ENCODE results near the gene THG1L. TPM values are rescaled to one million over a fixed set of nuclear protein-coding genes. Genes with fewer than 3 reads are reported as not detected.
A peak's percentile ranks its signal among the peaks of the same experiment; 100 is the strongest.
"Not testable (repeated sequence)": the region's sequence is repeated elsewhere in the genome, so short reads cannot be mapped to it uniquely, and the experiment has no call there.

THG1L gene
- polyA plus RNA-seq, 2 donors, result 7.9 to 13.0 TPM

DNA sequence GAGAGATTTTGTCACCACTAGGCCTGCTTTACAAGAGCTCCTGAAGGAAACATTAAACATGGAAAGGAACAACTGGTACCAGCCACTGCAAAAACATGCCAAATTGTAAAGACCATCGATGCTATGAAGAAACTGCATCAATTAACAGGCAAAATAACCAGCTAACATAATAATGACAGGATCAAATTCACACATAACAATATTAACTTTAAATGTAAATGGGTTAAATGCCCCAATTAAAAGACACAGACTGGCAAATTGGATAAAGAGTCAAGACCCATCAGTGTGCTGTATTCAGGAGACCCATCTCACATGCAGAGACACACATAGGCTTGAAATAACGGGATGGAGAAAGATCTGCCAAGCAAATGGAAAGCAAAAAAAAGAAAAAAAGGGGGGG, 8.3 kb upstream of the THG1L start:
- H3K4me3 ChIP-seq (ENCODE audit: low read depth in 1 of 2, low read length in 2 of 2); H3K4me1 ChIP-seq (ENCODE audit: control insufficient read depth in 2 of 2, insufficient read depth in 2 of 2, low read length in 1 of 2); H3K27ac ChIP-seq (ENCODE audit: low read depth in 2 of 2, low read length in 1 of 2); H3K9me3 ChIP-seq (ENCODE audit: control insufficient read depth in 2 of 2, insufficient read depth in 1 of 2, low read depth in 1 of 2, low read length in 1 of 2); H3K36me3 ChIP-seq (ENCODE audit: control insufficient read depth in 2 of 2, insufficient read depth in 2 of 2, low read length in 1 of 2); H3K27me3 ChIP-seq (ENCODE audit: control insufficient read depth in 1 of 2, insufficient read depth in 2 of 2, low read length in 2 of 2): not testable (repeated sequence)
- 86 to 90% methylated on average over 2 of the region's 2 CpGs for WGBS, 2 donors

- not testable (repeated sequence) for H3K9me3 ChIP-seq (ENCODE audit: control insufficient read depth in 2 of 2, insufficient read depth in 1 of 2, low read depth in 1 of 2, low read length in 1 of 2); H3K36me3 ChIP-seq (ENCODE audit: control insufficient read depth in 2 of 2, insufficient read depth in 2 of 2, low read length in 1 of 2); H3K4me3 ChIP-seq (ENCODE audit: low read depth in 1 of 2, low read length in 2 of 2); H3K27ac ChIP-seq (ENCODE audit: low read depth in 2 of 2, low read length in 1 of 2); H3K27me3 ChIP-seq (ENCODE audit: control insufficient read depth in 1 of 2, insufficient read depth in 2 of 2, low read length in 2 of 2); H3K4me1 ChIP-seq (ENCODE audit: control insufficient read depth in 2 of 2, insufficient read depth in 2 of 2, low read length in 1 of 2)
- 93 to 96% methylated on average over 2 of the region's 2 CpGs for WGBS, 2 donors
Observed at GRCh38 chr5:157726607-157727006, 4.6 kb upstream of the THG1L start.

DNA sequence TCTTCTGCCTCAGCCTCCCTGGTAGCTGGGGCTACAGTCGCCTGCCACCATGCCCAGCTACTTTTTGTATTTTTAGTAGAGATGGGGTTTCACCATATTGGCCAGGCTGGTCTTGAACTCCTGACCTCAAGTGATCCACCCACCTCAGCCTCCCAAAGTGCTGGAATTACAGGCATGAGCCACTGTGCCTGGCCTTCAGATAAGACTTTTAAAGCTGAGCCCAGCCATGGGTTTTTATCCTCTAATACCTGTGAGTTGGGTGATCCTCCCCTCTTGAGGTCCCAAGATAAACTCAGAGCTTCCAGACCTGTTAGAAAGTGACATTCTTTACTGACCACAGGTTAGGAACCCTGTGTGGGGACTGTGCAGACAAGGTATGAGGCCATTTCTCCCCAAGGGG, 3.4 kb upstream of the THG1L start:
- not testable (repeated sequence) for H3K27me3 ChIP-seq (ENCODE audit: control insufficient read depth in 1 of 2, insufficient read depth in 2 of 2, low read length in 2 of 2); H3K4me3 ChIP-seq (ENCODE audit: low read depth in 1 of 2, low read length in 2 of 2); H3K9me3 ChIP-seq (ENCODE audit: control insufficient read depth in 2 of 2, insufficient read depth in 1 of 2, low read depth in 1 of 2, low read length in 1 of 2); H3K27ac ChIP-seq (ENCODE audit: low read depth in 2 of 2, low read length in 1 of 2); H3K36me3 ChIP-seq (ENCODE audit: control insufficient read depth in 2 of 2, insufficient read depth in 2 of 2, low read length in 1 of 2); H3K4me1 ChIP-seq (ENCODE audit: control insufficient read depth in 2 of 2, insufficient read depth in 2 of 2, low read length in 1 of 2)
- WGBS, 2 donors, result 90 to 100% methylated on average over 1 of the region's 1 CpG

GRCh38 chr5:157729858-157730257, 1.4 kb upstream of the THG1L start:
- Histone ChIP-seq H3K27ac (ENCODE audit: low read depth in 2 of 2, low read length in 1 of 2) (no peak overlapping the region), H3K4me1 (ENCODE audit: control insufficient read depth in 2 of 2, insufficient read depth in 2 of 2, low read length in 1 of 2) (no peaks in the 10 kb centered on the region), H3K4me3 (ENCODE audit: low read depth in 1 of 2, low read length in 2 of 2) (no peak overlapping the region), H3K9me3 (ENCODE audit: control insufficient read depth in 2 of 2, insufficient read depth in 1 of 2, low read depth in 1 of 2, low read length in 1 of 2) (no peaks in the 10 kb centered on the region), H3K36me3 (ENCODE audit: control insufficient read depth in 2 of 2, insufficient read depth in 2 of 2, low read length in 1 of 2) (peaks cover 0 to 3% of the 10 kb centered on the region in 2 donors), H3K27me3 (ENCODE audit: control insufficient read depth in 1 of 2, insufficient read depth in 2 of 2, low read length in 2 of 2) (no peaks in the 10 kb centered on the region)

DNA sequence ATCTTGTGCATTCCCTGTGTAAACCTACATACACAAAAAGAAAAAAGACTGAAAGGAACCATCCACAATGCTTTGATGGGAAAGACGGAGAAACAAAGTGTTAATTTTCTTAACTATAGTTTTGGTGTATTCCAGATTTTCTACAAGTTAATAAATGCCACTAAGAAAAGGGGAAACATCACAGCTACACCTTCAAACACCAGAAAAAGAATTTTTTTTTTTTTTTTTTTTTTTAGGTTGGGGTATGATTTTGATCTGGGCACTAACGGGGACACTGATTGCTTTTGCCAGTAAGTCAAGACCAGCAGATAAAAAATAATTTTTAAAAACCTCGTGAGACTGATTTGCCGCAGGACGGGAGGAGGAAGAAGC, 334 bp upstream of the THG1L start:
- Histone ChIP-seq H3K4me3 (ENCODE audit: low read depth in 1 of 2, low read length in 2 of 2) (peak overlapping the region; percentile 79 to 87), H3K27me3 (ENCODE audit: control insufficient read depth in 1 of 2, insufficient read depth in 2 of 2, low read length in 2 of 2) (no peaks in the 10 kb centered on the region), H3K36me3 (ENCODE audit: control insufficient read depth in 2 of 2, insufficient read depth in 2 of 2, low read length in 1 of 2) (peaks cover 0 to 5% of the 10 kb centered on the region in 2 donors), H3K9me3 (ENCODE audit: control insufficient read depth in 2 of 2, insufficient read depth in 1 of 2, low read depth in 1 of 2, low read length in 1 of 2) (no peaks in the 10 kb centered on the region), H3K4me1 (ENCODE audit: control insufficient read depth in 2 of 2, insufficient read depth in 2 of 2, low read length in 1 of 2) (no peaks in the 10 kb centered on the region), H3K27ac (ENCODE audit: low read depth in 2 of 2, low read length in 1 of 2) (peak overlapping the region; percentile 97 to 99)
- WGBS, 2 donors, result 18 to 19% methylated on average over 5 of the region's 5 CpGs

GRCh38 chr5:157732130-157732514, 902 bp downstream of the THG1L start:
- peak overlapping the region in 1 of 2 donors; percentile 87 for H3K4me3 ChIP-seq (ENCODE audit: low read depth in 1 of 2, low read length in 2 of 2)
- H3K27ac ChIP-seq (ENCODE audit: low read depth in 2 of 2, low read length in 1 of 2), result peak overlapping the region in 1 of 2 donors; percentile 99
- no peaks in the 10 kb centered on the region for H3K4me1 ChIP-seq (ENCODE audit: control insufficient read depth in 2 of 2, insufficient read depth in 2 of 2, low read length in 1 of 2)
- H3K9me3 ChIP-seq (ENCODE audit: control insufficient read depth in 2 of 2, insufficient read depth in 1 of 2, low read depth in 1 of 2, low read length in 1 of 2), result no peaks in the 10 kb centered on the region
- H3K36me3 ChIP-seq (ENCODE audit: control insufficient read depth in 2 of 2, insufficient read depth in 2 of 2, low read length in 1 of 2), result peaks cover 0 to 5% of the 10 kb centered on the region in 2 donors
- WGBS, 2 donors, result 92 to 95% methylated on average over 5 of the region's 5 CpGs
- no peaks in the 10 kb centered on the region for H3K27me3 ChIP-seq (ENCODE audit: control insufficient read depth in 1 of 2, insufficient read depth in 2 of 2, low read length in 2 of 2)

DNA sequence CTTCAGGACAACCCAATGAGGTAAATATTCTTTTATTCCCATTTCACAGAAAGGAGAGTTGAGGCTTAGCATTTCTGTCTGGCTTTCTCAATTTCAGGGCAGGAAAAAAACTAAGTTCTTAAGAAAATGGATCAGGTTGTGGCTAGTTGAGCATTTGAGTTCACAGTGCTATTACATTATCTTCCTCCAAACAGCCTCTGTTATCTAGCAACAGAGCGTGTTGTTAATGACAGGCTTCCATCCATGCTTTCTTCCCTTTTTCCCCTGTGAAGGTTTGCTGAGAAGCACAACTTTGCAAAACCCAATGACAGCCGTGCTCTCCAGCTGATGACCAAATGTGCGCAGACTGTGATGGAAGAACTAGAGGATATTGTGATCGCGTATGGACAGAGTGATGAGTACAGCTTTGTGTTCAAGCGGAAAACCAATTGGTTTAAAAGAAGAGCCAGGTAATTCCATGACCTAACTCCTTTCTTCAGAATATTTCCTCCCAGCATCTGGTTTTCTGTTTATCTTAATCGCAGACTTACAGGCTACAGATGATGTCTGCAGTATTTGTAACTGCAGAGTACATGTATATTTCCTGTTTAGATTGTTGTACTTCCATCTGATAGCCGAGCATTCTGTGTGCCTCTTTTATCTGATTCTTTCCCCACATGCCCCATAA, 1.5 kb downstream of the THG1L start:
- no peaks in the 10 kb centered on the region for H3K27me3 ChIP-seq (ENCODE audit: control insufficient read depth in 1 of 2, insufficient read depth in 2 of 2, low read length in 2 of 2)
- no peaks in the 10 kb centered on the region for H3K9me3 ChIP-seq (ENCODE audit: control insufficient read depth in 2 of 2, insufficient read depth in 1 of 2, low read depth in 1 of 2, low read length in 1 of 2)
- peaks cover 0 to 5% of the 10 kb centered on the region in 2 donors for H3K36me3 ChIP-seq (ENCODE audit: control insufficient read depth in 2 of 2, insufficient read depth in 2 of 2, low read length in 1 of 2)
- no peak overlapping the region for H3K4me3 ChIP-seq (ENCODE audit: low read depth in 1 of 2, low read length in 2 of 2)
- WGBS, 2 donors, result 91 to 93% methylated on average over 8 of the region's 8 CpGs
- no peak overlapping the region for H3K27ac ChIP-seq (ENCODE audit: low read depth in 2 of 2, low read length in 1 of 2)
- H3K4me1 ChIP-seq (ENCODE audit: control insufficient read depth in 2 of 2, insufficient read depth in 2 of 2, low read length in 1 of 2), result no peaks in the 10 kb centered on the region

DNA sequence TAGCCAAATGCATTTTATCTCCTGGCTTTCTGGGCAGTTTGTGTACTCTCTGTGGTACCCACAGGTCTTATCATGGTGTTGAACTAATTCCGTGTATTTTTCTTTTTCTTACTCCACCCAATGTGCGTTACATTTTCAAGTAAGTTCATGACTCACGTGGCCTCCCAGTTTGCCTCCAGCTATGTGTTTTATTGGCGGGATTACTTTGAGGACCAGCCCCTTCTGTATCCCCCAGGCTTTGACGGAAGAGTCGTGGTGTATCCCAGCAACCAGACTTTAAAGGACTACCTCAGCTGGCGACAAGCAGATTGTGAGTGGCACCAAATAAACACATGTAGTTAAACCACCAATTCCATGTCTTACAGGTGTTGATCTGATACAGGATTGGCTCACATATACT, 3.2 kb downstream of the THG1L start:
- Histone ChIP-seq H3K36me3 (ENCODE audit: control insufficient read depth in 2 of 2, insufficient read depth in 2 of 2, low read length in 1 of 2) (peaks cover 0 to 8% of the 10 kb centered on the region in 2 donors), H3K4me3 (ENCODE audit: low read depth in 1 of 2, low read length in 2 of 2) (no peak overlapping the region), H3K9me3 (ENCODE audit: control insufficient read depth in 2 of 2, insufficient read depth in 1 of 2, low read depth in 1 of 2, low read length in 1 of 2) (no peaks in the 10 kb centered on the region), H3K27me3 (ENCODE audit: control insufficient read depth in 1 of 2, insufficient read depth in 2 of 2, low read length in 2 of 2) (no peaks in the 10 kb centered on the region), H3K4me1 (ENCODE audit: control insufficient read depth in 2 of 2, insufficient read depth in 2 of 2, low read length in 1 of 2) (no peaks in the 10 kb centered on the region), H3K27ac (ENCODE audit: low read depth in 2 of 2, low read length in 1 of 2) (no peak overlapping the region)
- WGBS, 2 donors, result 63 to 78% methylated on average over 7 of the region's 7 CpGs

DNA sequence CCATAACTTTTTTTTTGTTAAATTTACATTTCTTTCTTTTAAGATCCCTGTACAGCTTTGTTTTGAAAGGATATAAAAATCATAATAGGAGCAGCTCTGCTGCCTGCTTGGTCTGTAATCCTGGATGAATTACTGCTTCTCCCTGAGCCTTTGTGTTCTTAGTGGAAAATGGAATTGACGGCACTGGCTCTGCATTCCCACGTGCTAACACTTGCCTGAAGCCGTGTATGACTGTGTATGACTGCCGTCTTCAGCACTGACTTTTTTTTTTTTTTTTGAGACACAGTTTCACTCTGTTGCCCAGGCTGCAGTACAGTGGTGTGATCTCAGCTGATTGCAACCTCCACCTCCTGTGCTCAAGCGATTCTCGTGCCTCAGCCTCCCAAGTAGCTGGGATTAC, 4.8 kb downstream of the THG1L start:
- Histone ChIP-seq H3K4me1 (ENCODE audit: control insufficient read depth in 2 of 2, insufficient read depth in 2 of 2, low read length in 1 of 2) (no peaks in the 10 kb centered on the region), H3K9me3 (ENCODE audit: control insufficient read depth in 2 of 2, insufficient read depth in 1 of 2, low read depth in 1 of 2, low read length in 1 of 2) (no peaks in the 10 kb centered on the region), H3K27me3 (ENCODE audit: control insufficient read depth in 1 of 2, insufficient read depth in 2 of 2, low read length in 2 of 2) (no peaks in the 10 kb centered on the region), H3K36me3 (ENCODE audit: control insufficient read depth in 2 of 2, insufficient read depth in 2 of 2, low read length in 1 of 2) (peaks cover 0 to 9% of the 10 kb centered on the region in 2 donors), H3K4me3 (ENCODE audit: low read depth in 1 of 2, low read length in 2 of 2) (no peak overlapping the region), H3K27ac (ENCODE audit: low read depth in 2 of 2, low read length in 1 of 2) (no peak overlapping the region)
- WGBS, 2 donors, result 61 to 69% methylated on average over 6 of the region's 6 CpGs

GRCh38 chr5:157739388-157740228, 8.4 kb downstream of the THG1L start:
- Histone ChIP-seq H3K27ac (ENCODE audit: low read depth in 2 of 2, low read length in 1 of 2) (no peak overlapping the region), H3K27me3 (ENCODE audit: control insufficient read depth in 1 of 2, insufficient read depth in 2 of 2, low read length in 2 of 2) (no peaks in the 10 kb centered on the region), H3K36me3 (ENCODE audit: control insufficient read depth in 2 of 2, insufficient read depth in 2 of 2, low read length in 1 of 2) (peaks cover 0 to 5% of the 10 kb centered on the region in 2 donors), H3K9me3 (ENCODE audit: control insufficient read depth in 2 of 2, insufficient read depth in 1 of 2, low read depth in 1 of 2, low read length in 1 of 2) (no peaks in the 10 kb centered on the region), H3K4me1 (ENCODE audit: control insufficient read depth in 2 of 2, insufficient read depth in 2 of 2, low read length in 1 of 2) (peaks cover 0 to 5% of the 10 kb centered on the region in 2 donors), H3K4me3 (ENCODE audit: low read depth in 1 of 2, low read length in 2 of 2) (no peak overlapping the region)
- WGBS, 2 donors, result 82% methylated on average over 12 of the region's 12 CpGs
